GM06990 (cell line): ENCODE data around the gene SLC6A19.

Experiments
- DNase-seq: peaks from one replicate; pipeline ENCODE4 v3.0.0-alpha.2; 2011; ENCODE audit not compliant: insufficient read length; ENCODE audit errors: extremely low read depth
- H3K27me3 ChIP-seq: replicated peaks from 2 replicates; pipeline ENCODE4 v1.6.0; 2011; ENCODE audit warnings: low read length; ENCODE audit not compliant: control insufficient read depth, insufficient read depth
- H3K36me3 ChIP-seq: 2 replicates; pipeline ENCODE4 v1.5.1; 2011; ENCODE audit warnings: low read length; ENCODE audit not compliant: control insufficient read depth, insufficient read depth
- H3K4me3 ChIP-seq: replicated peaks from 2 replicates; pipeline ENCODE4 v1.5.1; 2011; ENCODE audit warnings: low read depth, mild to moderate bottlenecking, control low read depth, low read length
- TF ChIP-seq, protein P1 (sequence below): IDR thresholded peaks from 2 replicates; pipeline ENCODE4 v1.5.1; 2011; ENCODE audit warnings: low read length, control low read depth, mild to moderate bottlenecking, inconsistent platforms; ENCODE audit not compliant: insufficient read depth, poor library complexity, severe bottlenecking

The SLC6A19 gene

GRCh38 chr5:1176473-1177391 is 24.7 kb upstream of the SLC6A19 start:
- Histone ChIP-seq H3K4me3 (no peak overlapping the region), H3K36me3 (no peaks in the 10 kb centered on the region), H3K27me3 (no peaks in the 10 kb centered on the region; the same call in 1 of the 2 replicates)
- TF ChIP-seq, protein P1, sequence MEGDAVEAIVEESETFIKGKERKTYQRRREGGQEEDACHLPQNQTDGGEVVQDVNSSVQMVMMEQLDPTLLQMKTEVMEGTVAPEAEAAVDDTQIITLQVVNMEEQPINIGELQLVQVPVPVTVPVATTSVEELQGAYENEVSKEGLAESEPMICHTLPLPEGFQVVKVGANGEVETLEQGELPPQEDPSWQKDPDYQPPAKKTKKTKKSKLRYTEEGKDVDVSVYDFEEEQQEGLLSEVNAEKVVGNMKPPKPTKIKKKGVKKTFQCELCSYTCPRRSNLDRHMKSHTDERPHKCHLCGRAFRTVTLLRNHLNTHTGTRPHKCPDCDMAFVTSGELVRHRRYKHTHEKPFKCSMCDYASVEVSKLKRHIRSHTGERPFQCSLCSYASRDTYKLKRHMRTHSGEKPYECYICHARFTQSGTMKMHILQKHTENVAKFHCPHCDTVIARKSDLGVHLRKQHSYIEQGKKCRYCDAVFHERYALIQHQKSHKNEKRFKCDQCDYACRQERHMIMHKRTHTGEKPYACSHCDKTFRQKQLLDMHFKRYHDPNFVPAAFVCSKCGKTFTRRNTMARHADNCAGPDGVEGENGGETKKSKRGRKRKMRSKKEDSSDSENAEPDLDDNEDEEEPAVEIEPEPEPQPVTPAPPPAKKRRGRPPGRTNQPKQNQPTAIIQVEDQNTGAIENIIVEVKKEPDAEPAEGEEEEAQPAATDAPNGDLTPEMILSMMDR, result no peak
- no peak for DNase-seq

DNA sequence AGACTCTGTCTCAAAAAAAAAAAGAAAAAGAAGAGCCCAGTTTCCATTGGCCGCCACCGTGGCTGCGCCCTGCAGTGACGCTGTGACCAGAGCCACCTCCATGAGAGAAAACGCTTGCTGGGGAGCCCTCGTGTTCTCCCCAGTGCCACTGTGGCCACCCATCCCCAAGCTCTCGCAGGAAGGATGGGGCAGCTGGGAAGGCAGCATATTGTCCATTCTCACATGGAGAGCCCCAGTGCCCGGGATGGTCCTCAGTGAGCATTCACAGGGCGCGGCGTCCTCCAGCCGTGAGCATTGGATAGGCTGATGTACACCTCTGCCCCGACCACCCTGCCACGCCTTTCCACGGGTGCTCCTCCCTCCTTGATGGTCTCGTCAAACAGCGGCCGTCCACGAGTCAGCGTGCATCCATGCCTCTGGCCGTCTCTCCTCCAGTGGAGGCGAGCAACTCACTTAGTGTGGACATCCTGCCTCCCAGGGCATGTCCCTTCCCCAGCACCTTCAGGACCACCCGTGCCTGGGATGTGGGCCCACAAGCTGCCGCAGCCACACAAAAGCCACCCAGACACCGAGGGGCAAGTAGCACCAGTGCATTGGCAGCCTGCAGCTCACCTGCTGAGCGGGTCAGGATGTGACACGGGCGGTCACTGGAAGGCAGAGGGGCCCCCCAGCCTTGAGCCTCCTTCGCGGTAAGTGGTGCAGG is 23.4 kb upstream of the SLC6A19 start:
- Histone ChIP-seq H3K36me3 (no peaks in the 10 kb centered on the region), H3K4me3 (no peak overlapping the region), H3K27me3 (no peaks in the 10 kb centered on the region; the same call in 1 of the 2 replicates)
- TF ChIP-seq, protein P1, result no peak
- DNase-seq, result no peak

- TF ChIP-seq, protein P1, result no peak
- H3K27me3 ChIP-seq, result no peaks in the 10 kb centered on the region; the same call in 1 of the 2 replicates
- no peaks in the 10 kb centered on the region for H3K36me3 ChIP-seq
- no peak overlapping the region for H3K4me3 ChIP-seq
- no peak for DNase-seq
Measured at GRCh38 chr5:1178529-1179382, 22.6 kb upstream of the SLC6A19 start.

DNA sequence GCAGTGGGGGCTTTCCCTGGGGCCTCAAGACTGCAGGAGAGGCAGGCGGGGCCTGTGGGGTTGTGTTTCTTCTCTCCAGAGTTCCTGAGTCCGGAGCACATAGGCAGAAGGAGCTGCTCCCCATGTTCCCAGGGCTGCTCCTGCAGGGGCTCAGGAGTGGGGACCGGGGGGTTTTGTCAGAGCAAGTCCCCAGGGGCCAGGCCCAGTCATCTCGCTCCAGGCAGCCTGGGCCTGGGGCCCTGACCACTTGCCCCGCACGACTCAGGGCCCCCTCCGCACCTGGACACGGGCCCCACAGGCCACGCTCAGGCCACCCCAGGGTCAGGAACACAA is 22.0 kb upstream of the SLC6A19 start:
- no peaks in the 10 kb centered on the region; the same call in 1 of the 2 replicates for H3K27me3 ChIP-seq
- TF ChIP-seq, protein P1, result no peak
- no peaks in the 10 kb centered on the region for H3K36me3 ChIP-seq
- no peak overlapping the region for H3K4me3 ChIP-seq
- no peak for DNase-seq

DNA sequence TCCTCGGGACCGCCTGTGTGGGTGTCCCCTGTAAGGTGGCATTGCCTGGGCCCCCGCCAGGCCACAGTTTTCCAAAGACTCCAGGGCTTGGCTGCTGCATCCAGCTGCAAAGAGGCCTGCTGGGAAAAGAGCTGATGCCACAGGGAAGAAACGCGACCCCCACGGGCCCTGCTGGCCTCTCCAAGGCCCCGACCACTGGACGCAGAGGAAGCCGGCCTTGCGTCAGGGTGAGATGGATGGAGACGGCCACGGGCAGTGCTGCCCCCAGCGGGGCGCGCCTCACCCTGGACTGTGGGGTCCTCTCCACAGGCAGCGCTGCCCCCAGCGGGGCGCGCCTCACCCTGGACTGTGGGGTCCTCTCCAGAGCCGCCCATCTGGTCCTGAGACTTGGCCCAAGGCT is 21.3 kb upstream of the SLC6A19 start:
- no peak for DNase-seq
- Histone ChIP-seq H3K27me3 (no peaks in the 10 kb centered on the region; the same call in 1 of the 2 replicates), H3K4me3 (no peak overlapping the region), H3K36me3 (no peaks in the 10 kb centered on the region)
- TF ChIP-seq, protein P1, result no peak
